DMS153 treated with DMSO at 0.1 percent for 48 hours (cell line): ENCODE results near the gene ZNF621.
A peak's percentile ranks its signal among the peaks of the same experiment; 100 is the strongest.

ENCODE experiments used
- DNase-seq: peaks from one replicate; lab custom pipeline; 2025; ENCODE audit not compliant: unreplicated experiment; lab: John Stamatoyannopoulos, UW

ZNF621 gene

DNA sequence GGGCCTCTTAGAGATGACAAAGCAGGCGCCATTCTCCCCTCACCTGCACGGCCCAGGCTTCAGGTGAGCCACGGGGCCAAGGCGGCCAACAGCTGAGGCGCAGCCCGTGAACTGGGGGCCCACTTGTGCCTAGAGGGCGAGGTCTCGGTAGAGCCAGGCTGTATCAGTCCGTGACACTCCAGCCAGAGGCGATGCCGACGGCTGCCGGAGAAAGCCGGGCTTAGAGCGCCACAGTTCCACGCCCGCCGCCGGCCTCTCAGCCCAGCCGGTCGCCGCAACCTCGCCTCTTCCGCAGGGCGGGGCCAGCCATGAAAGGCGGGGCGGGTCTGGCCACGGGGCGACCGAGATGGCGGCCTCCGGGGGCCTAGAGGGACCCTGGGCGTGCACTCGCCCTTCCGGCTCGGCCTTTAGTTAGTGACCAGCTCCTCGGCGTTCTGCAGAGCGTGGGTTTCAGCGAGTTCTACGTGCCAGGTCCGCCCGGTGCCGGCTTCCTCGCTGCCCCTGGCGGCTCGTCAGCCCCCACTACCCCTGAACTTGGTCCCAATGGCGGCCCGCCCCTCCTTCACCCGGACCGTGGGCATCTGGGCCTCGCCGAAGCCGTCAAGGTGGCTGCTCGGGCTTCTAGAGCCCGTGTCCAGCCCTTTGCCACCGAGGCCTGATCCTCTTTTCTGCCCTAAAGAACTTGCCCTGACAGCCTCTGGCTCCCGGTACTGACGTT lies at the start of gene ZNF621:
Gene ZNF621 (plus strand): TSS at position 393 of the 718 bp plus-strand sequence. CDS start 881 bp downstream, outside the sequence.
- DNase-seq = peak; percentile 35

DNA sequence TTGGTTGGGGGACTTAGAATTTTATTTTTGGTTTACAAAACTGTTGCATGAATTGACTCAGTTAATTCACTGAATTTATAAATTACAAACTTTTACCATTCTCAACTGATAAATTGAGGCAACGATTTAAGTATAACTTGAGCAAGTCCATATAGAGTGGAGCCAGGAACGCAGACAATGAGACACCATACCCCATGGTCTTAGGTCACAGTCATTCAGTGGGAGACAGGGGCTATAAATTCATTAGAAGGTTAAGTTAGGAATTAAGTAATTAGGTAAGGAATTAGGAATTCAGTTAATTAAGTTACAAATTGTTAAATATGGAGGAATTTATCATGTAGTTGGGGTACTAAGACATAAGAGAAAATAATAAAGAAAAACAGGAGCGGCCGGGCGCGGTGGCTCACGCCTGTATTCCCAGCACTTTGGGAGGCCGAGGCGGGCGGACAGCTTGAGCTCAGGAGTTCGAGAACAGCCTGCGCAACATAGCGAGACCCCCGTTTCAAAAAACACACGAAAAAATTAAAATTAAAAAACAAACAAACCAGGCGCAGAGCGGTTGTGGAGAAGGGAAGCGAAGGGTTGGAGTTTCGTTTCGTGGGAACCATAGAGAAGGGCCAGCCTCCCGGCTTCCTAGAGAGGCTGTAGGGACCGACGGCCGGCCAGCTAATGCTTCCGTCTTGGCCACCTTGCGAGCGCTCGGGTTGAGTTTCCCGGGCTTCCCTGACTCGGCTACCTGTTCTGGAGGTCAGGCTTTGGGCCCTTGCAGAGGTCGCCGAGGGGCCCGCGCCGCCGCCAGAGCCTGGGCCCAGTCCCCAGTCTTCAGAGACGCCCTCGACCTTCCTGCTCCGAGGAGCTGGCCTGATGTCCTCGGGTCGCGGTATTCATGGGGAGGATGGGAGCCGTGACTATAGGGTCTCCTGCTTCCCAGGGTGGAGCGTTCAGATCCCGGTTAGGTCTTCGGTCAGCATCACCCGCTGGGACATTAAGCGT lies 48.0 kb upstream of the ZNF621 start, which contains the start of gene ZNF619:
Gene ZNF619 (plus strand): TSS at position 645 of the 993 bp plus-strand sequence. CDS start 858 bp downstream, outside the sequence.
- peak; percentile 9 for DNase-seq

DNA sequence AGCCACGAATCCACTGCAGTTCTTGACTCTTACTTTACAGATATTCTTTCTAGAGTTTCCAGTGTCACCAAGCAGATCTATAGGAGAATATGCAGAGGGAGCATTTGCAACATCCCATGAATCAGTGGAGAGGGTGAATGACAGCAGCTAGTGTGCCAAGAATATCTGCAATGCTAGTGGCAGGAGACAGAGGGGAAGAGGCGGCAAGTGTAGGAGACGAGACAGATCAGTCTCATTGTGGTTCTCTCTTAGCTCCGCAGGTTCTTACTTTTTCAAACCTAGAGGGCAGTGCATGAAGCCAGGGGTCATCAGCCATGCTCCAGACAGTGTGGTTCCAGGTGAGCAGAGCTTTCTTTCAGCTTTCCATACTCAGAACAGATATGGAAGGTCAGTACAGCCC lies 47.1 kb upstream of the ZNF621 start:
- DNase-seq = no peak

DNA sequence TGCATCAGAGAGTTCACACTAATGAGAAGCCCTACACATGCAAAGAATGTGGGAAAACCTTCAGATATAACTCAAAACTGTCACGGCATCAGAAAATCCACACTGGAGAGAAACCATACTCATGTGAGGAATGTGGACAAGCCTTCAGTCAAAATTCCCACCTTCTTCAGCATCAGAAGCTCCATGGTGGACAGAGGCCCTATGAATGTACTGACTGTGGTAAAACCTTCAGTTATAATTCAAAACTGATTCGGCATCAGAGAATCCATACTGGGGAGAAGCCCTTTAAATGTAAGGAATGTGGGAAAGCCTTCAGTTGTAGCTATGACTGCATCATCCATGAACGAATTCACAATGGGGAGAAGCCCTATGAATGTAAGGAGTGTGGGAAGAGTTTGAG lies 37.6 kb upstream of the ZNF621 start:
- DNase-seq = no peak

- DNase-seq = no peak
Observed at GRCh38 chr3:40490916-40491315, 33.8 kb upstream of the ZNF621 start.

- DNase-seq = no peak
Observed at GRCh38 chr3:40494698-40495097, 30.1 kb upstream of the ZNF621 start.

- no peak for DNase-seq
Observed at GRCh38 chr3:40497288-40497687, 27.5 kb upstream of the ZNF621 start.

DNA sequence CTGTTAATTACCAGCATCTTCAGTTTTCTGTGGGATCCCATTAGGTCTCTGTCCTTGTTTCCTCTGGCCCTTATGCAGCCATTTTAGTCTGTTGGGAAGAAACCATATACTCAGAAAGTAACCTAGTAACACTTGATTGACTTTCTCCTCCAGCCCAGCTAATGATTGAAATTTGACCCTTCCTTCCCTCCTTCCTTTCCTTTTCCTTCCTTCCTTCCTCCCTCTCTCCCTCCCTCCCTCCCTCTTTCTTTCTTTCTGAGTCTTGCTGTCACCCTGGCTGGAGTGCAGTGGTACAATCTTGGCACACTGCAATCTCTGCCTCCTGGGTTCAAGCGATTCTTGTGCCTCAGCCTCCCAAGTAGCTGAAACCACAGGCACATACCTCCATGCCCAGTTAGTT lies 24.8 kb upstream of the ZNF621 start:
- DNase-seq = no peak

- DNase-seq = no peak
Observed at GRCh38 chr3:40502034-40502433, 22.7 kb upstream of the ZNF621 start.

GRCh38 chr3:40504636-40505430 lies 19.9 kb upstream of the ZNF621 start:
- DNase-seq = no peak

DNA sequence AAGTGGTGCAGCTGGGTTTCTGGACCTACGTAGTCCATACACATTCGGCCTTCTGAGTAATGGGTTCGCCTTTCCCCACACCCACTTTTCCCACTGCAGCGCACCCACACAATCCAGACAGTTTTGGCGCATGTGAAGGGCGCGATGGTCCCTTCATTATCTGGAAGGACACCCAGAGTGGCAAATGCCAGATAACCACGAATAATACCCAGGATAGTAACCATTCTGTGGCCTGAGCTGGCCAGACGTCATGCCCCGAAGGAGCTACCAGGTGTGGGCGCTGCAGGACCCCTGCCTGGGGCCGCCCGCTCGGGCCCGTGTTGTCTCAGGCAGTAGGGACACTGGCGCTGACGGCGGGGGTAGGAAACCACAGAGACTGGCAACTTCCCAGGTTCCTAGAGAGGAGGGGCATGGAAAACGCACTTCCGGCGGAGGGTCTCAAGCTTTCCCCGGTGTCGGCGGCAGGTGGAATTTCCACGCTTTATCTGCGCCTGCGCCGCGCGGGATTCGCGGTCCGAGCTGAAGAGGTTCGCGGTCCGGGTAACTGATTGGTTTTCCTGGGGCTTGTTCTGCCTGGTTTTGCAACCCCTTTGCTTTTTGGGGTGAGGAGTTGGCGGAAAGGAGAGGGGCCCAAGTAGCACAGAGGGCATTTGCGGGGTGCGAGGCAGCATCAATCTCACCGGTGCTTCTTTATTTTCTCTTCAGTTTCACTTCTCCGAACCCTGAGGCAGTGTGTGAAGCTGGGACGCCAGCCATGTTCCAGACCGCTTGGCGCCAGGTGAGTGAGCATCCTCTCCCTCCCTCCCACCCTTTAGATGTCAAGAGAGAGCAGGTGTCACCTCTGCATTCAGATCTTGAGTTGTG lies 18.9 kb upstream of the ZNF621 start, which contains the start of gene ZNF620:
Gene ZNF620 (plus strand): TSS at position 441 of the 864 bp plus-strand sequence. CDS start 314 bp downstream, at position 755.
- DNase-seq = peak; percentile 46

DNA sequence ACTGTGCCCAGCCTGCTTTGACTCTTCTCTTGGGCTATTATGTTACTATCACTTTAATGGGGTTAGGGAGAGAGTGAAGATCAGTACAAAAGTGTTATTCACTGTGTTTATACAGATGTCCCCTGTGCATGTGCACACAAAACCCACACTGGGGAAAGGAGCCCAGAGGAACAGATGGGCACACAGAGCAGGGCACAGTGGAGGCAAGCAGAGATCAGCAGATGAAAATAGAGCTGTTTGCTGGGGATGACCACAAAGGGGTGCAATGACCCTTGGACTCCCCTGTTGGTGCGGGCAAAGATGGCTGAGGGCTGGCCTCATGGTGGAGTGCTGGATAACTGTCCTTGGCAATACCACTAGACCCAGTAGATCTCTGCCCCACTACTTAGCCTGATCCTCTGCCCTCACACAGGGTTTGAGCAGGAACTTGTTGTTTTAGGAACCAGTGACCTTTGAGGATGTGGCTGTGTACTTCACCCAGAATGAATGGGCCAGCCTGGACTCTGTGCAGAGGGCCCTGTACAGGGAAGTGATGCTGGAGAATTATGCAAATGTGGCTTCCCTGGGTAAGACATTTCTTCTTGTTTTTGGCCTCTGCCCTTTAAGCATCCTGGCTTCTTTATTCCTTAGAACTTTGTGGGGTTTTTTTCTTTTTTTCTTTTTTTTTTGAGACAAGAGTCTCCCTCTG lies 13.6 kb upstream of the ZNF621 start:
- no peak for DNase-seq

GRCh38 chr3:40516201-40516600 lies 8.6 kb upstream of the ZNF621 start:
- DNase-seq = no peak

- no peak for DNase-seq
Observed at GRCh38 chr3:40518067-40518466, 6.7 kb upstream of the ZNF621 start.

DNA sequence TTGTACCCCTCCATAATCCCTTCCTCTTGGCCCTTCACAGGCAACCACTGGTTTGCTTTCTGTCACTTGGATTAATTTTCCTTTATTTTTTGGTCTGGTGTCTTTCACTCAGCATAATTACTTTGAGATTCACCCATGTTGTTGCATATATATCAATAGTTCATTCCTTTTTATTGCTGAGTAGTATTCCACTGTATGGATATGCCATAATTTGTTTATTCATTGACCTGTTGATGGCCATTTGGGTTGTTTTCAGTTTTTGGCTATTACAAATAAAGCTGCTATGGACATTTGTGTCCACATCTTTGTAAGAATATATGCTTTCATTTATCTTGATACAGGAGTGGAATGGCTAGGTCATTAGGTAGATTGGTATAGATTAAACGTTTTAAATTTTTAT lies 5.9 kb upstream of the ZNF621 start:
- no peak for DNase-seq

DNA sequence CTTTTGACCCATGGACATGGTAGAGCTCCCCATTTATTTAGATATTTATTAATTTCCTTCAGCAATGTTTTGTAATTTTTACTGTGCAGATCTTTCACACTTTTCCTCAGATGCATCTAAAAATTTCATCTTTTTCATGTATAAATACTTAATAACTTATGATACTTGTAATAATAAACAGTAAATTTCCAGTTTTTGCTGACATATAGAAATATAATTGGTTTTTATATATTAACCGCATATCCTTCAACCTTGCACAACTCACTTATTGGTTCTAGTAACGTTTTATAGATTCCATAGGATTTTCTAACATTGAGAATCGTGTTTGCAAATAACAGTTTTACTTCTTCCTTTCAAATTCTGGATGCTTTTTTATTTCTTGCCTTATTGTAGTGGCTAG lies 3.5 kb upstream of the ZNF621 start:
- no peak for DNase-seq

GRCh38 chr3:40523781-40524180 lies 979 bp upstream of the ZNF621 start:
- peak; percentile 15 for DNase-seq

- DNase-seq = peak; percentile 15
Observed at GRCh38 chr3:40524222-40524567, 565 bp upstream of the ZNF621 start.

GRCh38 chr3:40528426-40528825 lies 3.7 kb downstream of the ZNF621 start:
- no peak for DNase-seq
